ENCODE measurements around the gene CCR3.

CCR3 gene

GRCh38 chr3:46221391-46221790 lies 20.9 kb upstream of the CCR3 start:
- no peak for DNase-seq (ENCODE audit: low spot score)

DNA sequence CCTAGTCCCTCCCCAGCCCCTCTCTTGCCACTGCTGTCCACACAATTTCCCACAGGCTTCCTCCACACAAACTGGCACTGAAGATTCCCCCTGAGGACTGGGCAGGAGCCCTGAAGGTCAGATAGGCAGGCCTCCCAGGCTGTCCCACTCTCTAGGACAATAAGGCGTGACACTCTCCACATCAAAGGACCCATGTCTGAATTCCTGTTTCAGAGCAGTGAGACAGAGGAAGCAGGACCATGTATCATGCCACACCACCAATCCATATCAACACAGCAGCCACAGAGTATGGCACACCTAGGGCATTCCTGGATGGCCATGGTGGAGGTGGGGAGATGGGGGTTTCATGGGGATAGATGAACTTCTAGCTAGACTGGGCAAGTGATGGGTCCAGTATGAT lies 20.3 kb upstream of the CCR3 start:
- DNase-seq (ENCODE audit: low spot score), result no peak

GRCh38 chr3:46222435-46223161 lies 19.7 kb upstream of the CCR3 start:
- peak; percentile 31 for DNase-seq (ENCODE audit: low spot score)

GRCh38 chr3:46228260-46229242 lies 13.7 kb upstream of the CCR3 start:
- DNase-seq (ENCODE audit: low spot score), result no peak

DNA sequence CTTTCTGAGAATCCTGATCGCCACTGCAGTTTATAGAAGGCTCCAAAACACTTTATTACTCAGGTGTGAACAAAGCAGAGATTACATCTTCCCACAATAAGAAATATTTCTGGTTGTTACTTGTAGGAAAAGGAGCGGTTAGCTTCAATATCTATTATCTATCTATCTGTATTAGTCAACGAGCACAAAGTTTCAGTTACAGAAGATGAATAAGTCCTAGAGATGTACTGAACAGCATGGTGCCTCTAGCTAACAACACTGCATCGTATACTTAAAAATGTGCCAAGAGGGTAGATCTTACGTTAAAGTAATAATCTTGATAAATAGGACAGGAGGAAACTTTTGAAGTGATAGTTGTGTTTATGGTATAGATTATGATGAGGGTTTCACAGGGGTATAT lies 10.9 kb upstream of the CCR3 start:
- DNase-seq (ENCODE audit: low spot score), result no peak

- DNase-seq (ENCODE audit: low spot score), result no peak
Observed at GRCh38 chr3:46233194-46233593, 9.1 kb upstream of the CCR3 start.

DNA sequence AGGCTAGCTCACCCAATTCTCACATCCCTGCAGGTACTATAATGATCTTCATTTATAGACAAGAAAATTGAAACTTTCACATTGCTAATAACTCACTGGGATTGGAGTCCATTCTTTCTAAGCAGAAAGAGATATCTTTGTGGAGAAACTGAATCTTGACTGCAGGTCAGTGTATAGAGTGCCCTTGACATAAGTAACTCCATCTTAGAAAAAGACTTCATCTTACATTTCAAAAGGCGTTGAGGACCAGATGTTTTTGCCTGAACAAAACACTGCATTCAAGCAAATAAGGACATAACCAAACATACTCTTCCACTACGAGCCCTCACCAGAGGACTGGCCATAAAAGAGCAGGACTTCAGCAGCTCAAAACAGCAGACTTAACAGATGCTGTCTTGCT lies 6.8 kb upstream of the CCR3 start:
- no peak for DNase-seq (ENCODE audit: low spot score)

DNA sequence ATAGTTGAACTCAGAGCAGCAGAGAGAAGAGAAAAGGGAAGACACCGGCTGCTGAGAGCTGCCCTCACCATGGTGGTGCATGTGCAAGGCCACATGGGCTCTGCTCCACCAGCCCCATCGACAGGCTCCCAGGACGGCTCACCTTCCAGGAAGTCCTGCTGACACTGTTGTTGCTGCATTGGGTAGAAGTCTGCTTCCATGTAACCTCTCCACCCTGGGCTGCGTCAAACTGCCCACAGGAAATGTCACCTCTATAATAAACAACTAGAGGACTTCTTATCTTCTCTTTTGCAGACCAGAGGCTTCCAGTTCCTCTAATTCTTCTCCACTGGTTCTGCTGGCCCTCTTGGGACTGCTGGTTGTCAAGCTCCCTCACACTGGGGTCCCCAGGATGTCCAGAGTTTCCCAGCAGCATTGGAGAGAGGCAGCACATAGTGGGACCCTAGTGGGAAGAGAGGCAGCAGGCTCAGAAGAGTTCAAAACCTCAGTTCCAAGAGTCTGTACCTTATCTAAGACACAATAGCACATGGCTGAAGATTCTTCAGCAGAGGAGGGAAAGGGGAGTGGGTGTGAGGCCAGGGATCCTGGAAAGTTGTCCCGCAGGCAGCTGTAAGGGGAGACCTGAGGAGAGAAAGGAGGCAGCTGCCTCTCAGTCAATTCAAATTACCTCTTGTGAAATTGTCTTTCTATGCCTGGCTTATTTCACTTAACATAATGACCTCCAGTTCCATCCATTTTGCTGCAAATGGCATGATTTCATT lies 5.8 kb upstream of the CCR3 start:
- DNase-seq (ENCODE audit: low spot score), result no peak

DNA sequence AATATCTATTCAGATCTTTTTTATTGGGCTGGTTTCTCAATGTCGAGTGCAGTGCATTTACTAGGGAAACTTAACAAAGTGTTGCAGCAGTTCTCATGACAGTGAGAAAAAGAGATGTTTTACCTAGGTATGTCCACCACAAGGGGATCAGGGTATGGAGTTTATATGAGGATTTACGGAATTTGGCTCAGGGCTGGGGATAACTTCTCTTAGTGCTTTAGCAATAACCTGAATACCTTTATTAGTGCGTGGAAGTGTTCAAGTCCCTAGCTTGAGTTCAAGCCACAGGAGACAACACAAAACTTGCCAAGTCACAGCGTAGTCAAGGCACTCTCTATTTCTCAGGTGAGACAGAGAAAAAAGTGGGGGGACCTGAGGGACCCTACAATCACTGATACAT lies 3.9 kb upstream of the CCR3 start:
- DNase-seq (ENCODE audit: low spot score), result no peak

DNA sequence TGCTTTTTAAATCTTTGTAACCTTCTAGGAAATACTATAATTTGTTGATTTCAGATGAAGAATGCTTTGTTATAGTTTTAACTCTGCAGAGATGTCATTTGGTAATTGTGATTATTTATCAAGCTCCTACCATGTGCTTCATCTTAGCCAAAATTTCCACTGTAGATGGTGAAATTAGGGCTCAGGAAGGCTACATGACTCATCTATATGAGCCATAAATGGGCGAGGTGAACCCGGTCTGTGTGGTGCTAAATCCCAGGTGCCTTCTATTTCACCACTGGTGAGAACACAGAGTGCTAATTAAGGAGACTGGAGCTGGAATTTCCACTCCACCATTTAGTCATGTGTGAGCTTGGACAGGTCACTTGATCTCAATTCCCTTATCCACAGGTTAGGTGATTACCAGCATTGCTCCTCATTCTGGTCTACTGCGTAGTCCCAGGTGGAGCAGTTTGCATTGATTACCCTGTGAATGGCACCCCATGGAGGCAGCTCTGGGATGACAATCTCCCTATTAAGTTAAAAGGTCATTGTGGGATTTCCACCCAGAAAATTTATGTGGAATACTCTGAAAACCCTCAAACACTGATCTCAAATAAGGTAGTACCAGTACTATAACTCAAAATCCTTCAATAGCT lies 2.8 kb upstream of the CCR3 start:
- no peak for DNase-seq (ENCODE audit: low spot score)

GRCh38 chr3:46239952-46240351 lies 2.3 kb upstream of the CCR3 start:
- no peak for DNase-seq (ENCODE audit: low spot score)

DNA sequence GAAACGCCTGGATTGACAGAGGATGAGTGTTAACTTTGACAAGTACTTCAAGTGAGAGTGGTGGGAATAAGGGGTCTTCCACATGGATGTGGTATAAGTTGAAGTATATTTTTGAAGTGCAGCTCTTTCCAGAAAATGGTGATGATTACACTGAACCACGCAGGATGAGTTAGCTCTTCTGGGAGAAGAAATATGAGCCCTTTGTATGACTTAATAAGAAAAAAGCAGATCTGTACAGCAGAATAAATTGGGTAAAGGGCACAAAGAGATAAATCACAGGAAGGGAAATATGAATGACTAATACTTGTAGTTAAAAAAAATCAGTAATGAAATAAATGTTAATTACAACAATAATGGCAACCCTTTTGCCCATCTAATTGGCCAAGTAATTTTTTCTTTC lies 1.3 kb downstream of the CCR3 start:
- no peak for DNase-seq (ENCODE audit: low spot score)

DNA sequence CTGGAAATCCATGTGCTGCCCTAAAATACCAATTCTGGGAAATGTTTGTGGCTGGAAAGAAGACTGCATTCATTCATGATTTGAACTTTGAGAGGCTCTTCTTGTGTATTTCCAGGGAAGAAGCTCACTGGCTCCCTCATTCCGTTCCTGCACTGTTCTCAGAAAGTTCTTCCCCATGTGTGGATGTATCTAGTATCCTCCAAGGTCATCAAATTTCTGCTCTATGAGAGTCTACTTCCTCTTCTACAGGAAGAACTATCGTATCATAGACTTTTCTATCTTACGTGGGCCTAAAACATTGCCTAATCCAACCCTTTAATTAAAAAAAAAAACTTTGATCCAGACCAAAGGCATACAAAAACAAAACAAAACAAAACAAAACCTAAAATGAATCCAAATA lies 2.9 kb downstream of the CCR3 start:
- DNase-seq (ENCODE audit: low spot score), result no peak

- DNase-seq (ENCODE audit: low spot score), result no peak
Observed at GRCh38 chr3:46252980-46253379, 10.7 kb downstream of the CCR3 start.

- DNase-seq (ENCODE audit: low spot score), result no peak
Observed at GRCh38 chr3:46258525-46258924, 16.3 kb downstream of the CCR3 start.

DNA sequence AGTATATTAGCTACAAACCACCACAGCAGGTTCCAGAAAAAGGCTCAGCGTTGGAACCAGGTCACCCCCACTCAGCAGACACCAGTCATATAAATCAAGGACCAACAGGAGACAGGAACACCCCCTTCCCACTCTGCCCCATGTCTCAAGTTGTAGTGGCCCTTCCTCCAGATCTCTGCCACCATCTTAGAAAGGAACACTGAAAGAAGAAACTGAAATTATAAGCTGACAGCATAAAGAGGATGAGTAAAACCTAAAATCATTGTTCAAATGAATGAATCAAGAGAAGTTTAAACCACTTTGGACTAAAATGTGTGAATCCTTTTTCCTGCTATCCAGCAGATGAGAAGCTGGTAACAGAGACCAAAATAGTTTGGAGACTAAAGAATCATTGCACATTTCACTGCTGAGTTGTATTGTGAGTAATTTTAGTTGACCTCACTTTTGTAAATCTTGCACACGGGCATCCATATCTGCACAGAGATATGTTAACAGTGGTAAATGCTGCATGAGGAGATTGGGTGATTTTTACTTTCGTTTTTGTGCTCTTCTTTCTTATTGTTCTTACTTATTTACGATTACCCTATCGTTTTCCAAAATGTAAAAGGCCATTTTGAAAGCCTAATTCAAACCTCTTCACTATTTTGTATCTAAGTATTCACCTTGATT lies 19.8 kb downstream of the CCR3 start:
- no peak for DNase-seq (ENCODE audit: low spot score)

DNA sequence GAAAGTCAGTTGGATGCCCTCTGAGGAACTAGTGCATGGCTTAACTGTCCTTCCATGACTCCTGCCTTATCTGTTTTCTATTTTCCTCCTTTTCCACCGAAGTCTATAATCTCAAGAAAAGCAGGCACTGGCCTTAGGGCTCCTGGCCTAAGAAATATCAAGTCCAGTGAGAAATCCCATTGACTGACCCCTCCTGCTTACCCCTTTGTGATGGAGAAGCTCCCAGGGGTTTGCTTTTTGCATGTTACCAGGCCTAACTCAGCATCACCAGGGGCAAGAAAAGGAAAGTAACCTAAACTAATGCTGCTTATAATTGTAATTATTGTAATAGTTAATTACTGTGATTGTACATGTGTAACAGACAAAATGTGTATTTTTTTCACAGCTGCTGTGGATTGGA lies 21.7 kb downstream of the CCR3 start:
- no peak for DNase-seq (ENCODE audit: low spot score)

GRCh38 chr3:46266598-46266997 lies 24.3 kb downstream of the CCR3 start:
- no peak for DNase-seq (ENCODE audit: low spot score)

DNA sequence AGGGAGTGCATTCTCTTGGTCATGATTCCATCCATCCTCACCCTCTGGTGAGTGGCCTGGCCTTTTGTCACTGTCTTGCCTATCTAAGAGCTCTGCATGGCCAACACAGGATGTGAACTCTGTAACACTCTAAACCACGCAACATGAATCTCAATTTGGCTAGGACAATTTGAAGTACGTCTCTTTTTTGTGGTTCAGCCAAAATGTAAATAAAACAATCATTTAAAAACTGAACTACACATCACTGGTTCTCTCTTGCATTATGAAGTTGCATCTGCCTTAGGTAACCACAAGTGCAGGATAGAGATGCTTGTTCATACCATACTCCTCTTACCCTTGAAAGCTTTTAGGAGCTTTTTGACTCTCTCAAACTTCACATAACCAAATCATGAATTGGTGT lies 27.3 kb downstream of the CCR3 start:
- DNase-seq (ENCODE audit: low spot score), result no peak

GRCh38 chr3:46270474-46270873 lies 28.2 kb downstream of the CCR3 start:
- DNase-seq (ENCODE audit: low spot score), result no peak

DNA sequence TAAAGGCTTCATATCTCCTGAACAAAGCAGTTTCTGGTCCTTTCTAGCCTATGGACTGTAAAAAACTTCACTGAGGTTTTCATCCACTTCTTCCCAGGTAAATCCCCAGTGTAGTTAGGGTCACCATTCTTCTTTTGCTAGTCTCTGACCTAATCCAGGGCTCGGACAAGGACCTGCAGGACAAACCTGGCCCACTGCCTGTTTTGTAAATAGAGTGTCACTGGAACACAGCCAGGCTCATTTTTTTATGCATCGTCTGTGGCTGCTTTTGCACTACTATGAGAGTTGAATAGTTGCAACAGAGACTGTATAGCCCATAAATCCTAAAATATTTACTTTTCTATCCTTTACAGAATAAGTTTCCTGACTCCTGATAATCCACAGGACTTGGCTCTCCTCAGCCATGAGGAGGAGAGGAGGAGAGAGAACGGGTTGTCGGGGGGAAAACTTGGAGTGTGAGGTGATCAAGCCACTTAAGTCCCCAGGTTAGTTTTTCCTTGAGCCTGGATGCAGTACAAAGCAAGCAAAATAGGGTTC lies 29.0 kb downstream of the CCR3 start:
- no peak for DNase-seq (ENCODE audit: low spot score)
